CD14-positive monocyte (primary cell): ENCODE results near the gene BCAS4. TPM values are rescaled to one million over a fixed set of nuclear protein-coding genes. Genes with fewer than 3 reads are reported as not detected.
A peak's percentile ranks its signal among the peaks of the same experiment; 100 is the strongest.
"Not testable (repeated sequence)": the region's sequence is repeated elsewhere in the genome, so short reads cannot be mapped to it uniquely, and the experiment has no call there.

ENCODE experiments used
- DNase-seq, 3 donors: peaks; one replicate each; pipeline ENCODE4 v3.0.0-alpha.2; 2011 to 2022
- H2AFZ ChIP-seq: 2 replicates; pipeline ENCODE4 v1.6.0; 2012; ENCODE audit warnings: mild to moderate bottlenecking, low read depth, low read length, inconsistent platforms; ENCODE audit not compliant: insufficient read depth, poor library complexity, severe bottlenecking
- H3K27ac ChIP-seq, 2 donors: 1 replicate in 1 of 2; 2 replicates in 1 of 2; pipeline ENCODE4 v1.5.1; 2012 to 2013; ENCODE audit warnings: low read length in 2 of 2, control low read depth in 1 of 2, inconsistent platforms in 1 of 2, low read depth in 1 of 2, mild to moderate bottlenecking in 1 of 2
- H3K27me3 ChIP-seq, 2 donors: one replicate each; pipeline versions ENCODE4 v1.6.0 to v1.6.1; 2011 to 2013; ENCODE audit warnings: low read length in 2 of 2; ENCODE audit not compliant: control insufficient read depth in 2 of 2, insufficient read depth in 2 of 2
- H3K36me3 ChIP-seq, 2 donors: replicated peaks in 1 of 2; 1 replicate in 1 of 2; 2 replicates in 1 of 2; pipeline versions ENCODE4 v1.5.1 to v1.6.1; 2012 to 2013; ENCODE audit warnings: low read length in 2 of 2, control low read depth in 1 of 2, inconsistent platforms in 1 of 2, mild to moderate bottlenecking in 1 of 2; ENCODE audit not compliant: insufficient read depth in 2 of 2, control insufficient read depth in 1 of 2
- H3K4me1 ChIP-seq, 2 donors: 1 replicate in 1 of 2; 2 replicates in 1 of 2; pipeline versions ENCODE4 v1.5.1 to v1.6.1; 2012 to 2013; ENCODE audit warnings: low read length in 2 of 2, control low read depth in 1 of 2, inconsistent platforms in 1 of 2, mild to moderate bottlenecking in 1 of 2, moderate library complexity in 1 of 2; ENCODE audit not compliant: insufficient read depth in 2 of 2, control insufficient read depth in 1 of 2
- H3K4me2 ChIP-seq: replicated peaks from 2 replicates; pipeline ENCODE3; 2012; ENCODE audit warnings: low read length, moderate library complexity, mild to moderate bottlenecking; ENCODE audit not compliant: poor library complexity, severe bottlenecking; ENCODE audit errors: extremely low read depth
- H3K4me3 ChIP-seq, 3 experiments: fragments of 200-600 bp in 1 of 3; sonication (generic) in 1 of 3; replicated peaks in 1 of 3; 1 replicate in 2 of 3; 2 replicates in 1 of 3; pipeline ENCODE4 v1.5.1; 2011 to 2013; ENCODE audit warnings: low read length in 3 of 3, mild to moderate bottlenecking in 3 of 3, control low read depth in 2 of 3, low read depth in 2 of 3, inconsistent platforms in 1 of 3, moderate library complexity in 1 of 3
- H3K79me2 ChIP-seq: 2 replicates; pipeline ENCODE4 v1.6.0; 2012; ENCODE audit warnings: mild to moderate bottlenecking, control low read depth, inconsistent platforms, low read length, moderate library complexity; ENCODE audit not compliant: insufficient read depth
- H3K9ac ChIP-seq: 2 replicates; pipeline ENCODE4 v1.6.0; 2017; ENCODE audit warnings: low read length, mild to moderate bottlenecking; ENCODE audit not compliant: insufficient read depth, poor library complexity, severe bottlenecking
- H3K9me3 ChIP-seq, 2 donors: replicated peaks in 1 of 2; 1 replicate in 1 of 2; 2 replicates in 1 of 2; pipeline versions ENCODE4 v1.5.1 to v1.6.1; 2012 to 2013; ENCODE audit warnings: low read length in 2 of 2, control low read depth in 1 of 2; ENCODE audit not compliant: control insufficient read depth in 1 of 2, insufficient read depth in 1 of 2
- H4K20me1 ChIP-seq: 2 replicates; pipeline ENCODE4 v1.6.0; 2012; ENCODE audit warnings: mild to moderate bottlenecking, low read length, control low read depth, moderate library complexity; ENCODE audit not compliant: insufficient read depth
- H3K27ac Mint-ChIP-seq, 7 donors: one replicate each; pipeline ENCODE4 v1.8.0; 2020; ENCODE audit warnings: mild to moderate bottlenecking in 7 of 7, mixed read lengths in 7 of 7, moderate library complexity in 6 of 7, inconsistent platforms in 2 of 7
- H3K27me3 Mint-ChIP-seq, 3 donors: one replicate each; pipeline ENCODE4 v1.8.0; 2021 to 2022; ENCODE audit warnings: low read depth in 3 of 3, mild to moderate bottlenecking in 3 of 3, mixed read lengths in 3 of 3, moderate library complexity in 3 of 3, inconsistent platforms in 1 of 3
- H3K36me3 Mint-ChIP-seq, 2 donors: one replicate each; pipeline ENCODE4 v1.8.0; 2020; ENCODE audit warnings: mixed read lengths in 2 of 2, inconsistent platforms in 1 of 2, mild to moderate bottlenecking in 1 of 2
- H3K4me1 Mint-ChIP-seq: one replicate; pipeline ENCODE4 v1.8.0; 2020; ENCODE audit warnings: mild to moderate bottlenecking, mixed read lengths
- H3K4me3 Mint-ChIP-seq, 2 donors: one replicate each; pipeline ENCODE4 v1.8.0; 2020; ENCODE audit warnings: mild to moderate bottlenecking in 2 of 2, mixed read lengths in 2 of 2, moderate library complexity in 1 of 2
- H3K9me3 Mint-ChIP-seq, 7 donors: one replicate each; pipeline ENCODE4 v1.8.0; 2020 to 2022; ENCODE audit warnings: mixed read lengths in 7 of 7, mild to moderate bottlenecking in 6 of 7, moderate library complexity in 6 of 7, inconsistent platforms in 2 of 7
- WGBS: methylation state at CpG from one replicate; pipeline ENCODE4 v1.1.5; 2013; ENCODE audit warnings: missing lambda C conversion rate; ENCODE audit not compliant: insufficient coverage; 5-methylcytosine and 5-hydroxymethylcytosine counted together
- intact Hi-C, 2 donors: fragments of 100-400 bp; cut with micrococcal nuclease; formaldehyde crosslinking; loops; one replicate each; pipeline versions ENCODE4 v1.15.0 to v1.15.1; 2023
- polyA plus RNA-seq, 3 donors: library from polyadenylated mRNA; depleted of rRNA in 1 of 3; unstranded in 2 of 3; stranded (reverse) in 1 of 3; fragments of 300-500 nt in 2 of 3; fragments of >200 nt in 1 of 3; fragmentation: Illumina TruSeq in 2 of 3; gene quantifications; 1 replicate in 2 of 3; 2 replicates in 1 of 3; pipeline ENCODE4 v1.2.3, GENCODE V29; 2012 to 2021
- TF ChIP-seq, protein P1 (sequence below): fragments of 200-600 bp; IDR thresholded peaks from one replicate; pipeline ENCODE4 v1.8.0; 2022; ENCODE audit warnings: antibody characterized with exemption, mild to moderate bottlenecking

The BCAS4 gene
- polyA plus RNA-seq, 3 donors: 0.16 to 1.0 (median 0.69) TPM

DNA sequence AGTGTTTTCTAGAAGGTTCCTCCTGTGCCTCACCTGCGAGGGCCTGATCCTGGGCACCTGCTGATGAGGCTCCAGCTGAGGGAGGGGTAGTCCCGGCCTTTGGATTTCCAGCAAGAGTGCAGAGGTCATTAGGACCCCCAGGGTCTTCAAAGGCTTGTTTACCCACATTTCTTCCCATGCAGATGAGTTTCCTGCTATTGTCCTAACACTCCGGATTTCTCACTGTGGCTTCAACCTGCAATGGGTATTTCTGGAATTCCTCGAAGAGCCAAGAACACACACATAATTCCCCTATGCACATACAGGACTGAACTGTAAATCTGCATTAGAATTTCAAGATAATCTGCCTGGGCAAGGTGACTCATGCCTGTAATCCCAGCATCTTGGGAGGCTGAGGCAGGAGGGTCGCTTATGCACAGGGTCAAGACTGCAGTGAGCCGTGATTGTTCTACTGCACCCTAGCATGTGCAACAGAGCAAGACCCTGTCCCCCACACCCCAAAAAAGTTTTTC is 82.4 kb downstream of the BCAS4 start:
- WGBS: 100% methylated on average over 5 of the region's 6 CpGs
- intact Hi-C loops: no loop called here
- Mint-ChIP-seq H3K36me3 (no peaks in the 10 kb centered on the region), H3K27me3 (peaks cover 0 to 6% (median 4%) of the 10 kb centered on the region in 3 donors), H3K27ac (no peak overlapping the region), H3K4me1 (no peaks in the 10 kb centered on the region), H3K4me3 (no peak overlapping the region), H3K9me3 (no peaks in the 10 kb centered on the region)
- no peak overlapping the region for H3K9ac ChIP-seq
- H3K27ac ChIP-seq: no peak overlapping the region
- H3K27me3 ChIP-seq: no peaks in the 10 kb centered on the region
- H3K9me3 ChIP-seq: no peaks in the 10 kb centered on the region
- no peaks in the 10 kb centered on the region for H3K4me1 ChIP-seq
- no peak overlapping the region for H2AFZ ChIP-seq
- no peak for DNase-seq
- H3K4me2 ChIP-seq: no peak overlapping the region
- H3K36me3 ChIP-seq: no peaks in the 10 kb centered on the region
- no peak overlapping the region for H3K4me3 ChIP-seq
- no peaks in the 10 kb centered on the region for H3K79me2 ChIP-seq
- H4K20me1 ChIP-seq: no peaks in the 10 kb centered on the region
- TF ChIP-seq, protein P1, sequence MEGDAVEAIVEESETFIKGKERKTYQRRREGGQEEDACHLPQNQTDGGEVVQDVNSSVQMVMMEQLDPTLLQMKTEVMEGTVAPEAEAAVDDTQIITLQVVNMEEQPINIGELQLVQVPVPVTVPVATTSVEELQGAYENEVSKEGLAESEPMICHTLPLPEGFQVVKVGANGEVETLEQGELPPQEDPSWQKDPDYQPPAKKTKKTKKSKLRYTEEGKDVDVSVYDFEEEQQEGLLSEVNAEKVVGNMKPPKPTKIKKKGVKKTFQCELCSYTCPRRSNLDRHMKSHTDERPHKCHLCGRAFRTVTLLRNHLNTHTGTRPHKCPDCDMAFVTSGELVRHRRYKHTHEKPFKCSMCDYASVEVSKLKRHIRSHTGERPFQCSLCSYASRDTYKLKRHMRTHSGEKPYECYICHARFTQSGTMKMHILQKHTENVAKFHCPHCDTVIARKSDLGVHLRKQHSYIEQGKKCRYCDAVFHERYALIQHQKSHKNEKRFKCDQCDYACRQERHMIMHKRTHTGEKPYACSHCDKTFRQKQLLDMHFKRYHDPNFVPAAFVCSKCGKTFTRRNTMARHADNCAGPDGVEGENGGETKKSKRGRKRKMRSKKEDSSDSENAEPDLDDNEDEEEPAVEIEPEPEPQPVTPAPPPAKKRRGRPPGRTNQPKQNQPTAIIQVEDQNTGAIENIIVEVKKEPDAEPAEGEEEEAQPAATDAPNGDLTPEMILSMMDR: no peak

DNA sequence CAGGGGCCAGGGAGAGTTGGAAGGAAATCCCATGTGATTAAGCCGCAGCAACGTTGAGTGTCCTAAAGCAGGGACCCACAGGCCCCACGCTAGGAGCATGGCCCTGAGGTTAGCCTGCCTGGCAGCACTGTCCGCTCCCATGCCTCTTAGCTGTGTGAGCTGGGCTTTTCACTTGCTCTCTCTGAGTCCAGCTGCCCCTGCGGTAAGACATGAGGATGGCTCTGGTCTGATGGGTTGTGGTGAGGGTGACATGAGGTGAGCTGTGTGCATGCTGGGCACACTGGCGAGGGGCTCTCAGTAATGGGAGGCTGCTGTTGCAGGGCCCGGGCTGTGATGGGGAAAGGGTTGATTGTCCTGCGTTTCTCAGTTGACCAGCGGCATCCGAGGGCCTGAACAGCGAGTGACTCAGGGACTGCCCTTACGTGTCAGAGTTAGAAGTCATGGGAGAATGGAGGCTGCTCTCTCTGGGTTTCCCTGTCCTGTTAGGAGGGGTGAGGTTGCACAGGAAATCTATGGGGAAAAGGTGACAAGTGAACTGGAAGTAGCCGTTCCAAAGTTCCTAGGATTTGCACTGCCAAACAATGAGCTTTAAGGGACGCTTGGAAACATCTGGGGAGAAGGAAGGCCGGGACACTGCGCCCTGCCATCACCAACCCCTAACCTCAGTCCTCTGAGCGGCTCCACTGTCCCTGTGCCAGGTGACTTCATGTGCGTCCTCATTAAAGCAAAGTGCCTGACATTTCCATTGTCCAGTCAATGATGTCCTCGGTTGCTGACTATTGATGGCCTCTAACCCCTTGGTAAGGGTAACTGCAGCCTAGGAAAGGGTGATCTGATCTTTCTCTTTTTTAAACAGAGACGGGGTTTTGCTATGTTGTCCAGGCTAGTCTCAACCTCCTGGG is 85.0 kb downstream of the BCAS4 start:
- Mint-ChIP-seq H3K4me3 (no peak overlapping the region), H3K27ac (peak overlapping the region in 1 of 7 donors; percentile 47), H3K9me3 (peaks cover 0 to 7% (median 0%) of the 10 kb centered on the region in 7 donors), H3K27me3 (peaks cover 0 to 6% (median 4%) of the 10 kb centered on the region in 3 donors), H3K36me3 (no peaks in the 10 kb centered on the region), H3K4me1 (no peaks in the 10 kb centered on the region)
- Histone ChIP-seq H3K9ac (no peak overlapping the region), H3K4me3 (no peak overlapping the region), H3K27ac (no peak overlapping the region), H4K20me1 (no peaks in the 10 kb centered on the region), H2AFZ (no peak overlapping the region), H3K4me2 (no peak overlapping the region), H3K79me2 (no peaks in the 10 kb centered on the region), H3K27me3 (no peaks in the 10 kb centered on the region), H3K4me1 (no peaks in the 10 kb centered on the region), H3K9me3 (no peaks in the 10 kb centered on the region), H3K36me3 (no peaks in the 10 kb centered on the region)
- TF ChIP-seq, protein P1: no peak
- 97% methylated on average over 15 of the region's 20 CpGs for WGBS
- intact Hi-C loops: no loop called here
- no peak for DNase-seq

DNA sequence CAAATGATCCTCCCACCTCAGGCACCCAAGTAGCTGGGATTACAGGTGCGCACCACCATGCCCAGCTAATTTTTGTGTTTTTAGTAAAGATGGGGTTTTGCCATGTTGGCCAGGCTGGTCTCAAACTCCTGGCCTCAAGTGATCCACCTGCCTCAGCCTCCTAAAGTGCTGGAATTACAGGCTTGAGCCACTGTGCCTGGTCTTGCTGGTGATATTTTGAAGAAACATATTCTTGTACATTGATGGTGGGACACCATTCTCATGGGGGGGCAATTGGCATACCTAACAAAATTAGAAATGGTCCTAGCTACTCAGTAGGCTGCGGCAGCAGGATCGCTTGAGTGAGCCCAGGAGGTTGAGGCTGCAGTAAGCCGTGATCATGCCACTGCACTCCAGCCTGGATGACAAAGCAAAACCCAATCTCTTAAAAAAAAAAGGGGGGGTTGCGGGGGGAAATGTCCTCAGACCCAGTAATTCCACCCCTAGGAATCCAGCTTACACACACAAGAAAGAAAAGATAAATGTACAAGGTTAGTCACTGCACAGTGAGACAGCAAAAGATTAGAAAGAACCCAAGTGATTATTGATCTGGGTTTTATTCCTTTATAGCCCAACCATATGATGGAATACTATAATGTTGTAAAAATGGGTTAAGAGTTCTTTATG is 87.0 kb downstream of the BCAS4 start:
- H3K9me3 Mint-ChIP-seq, H4K20me1 ChIP-seq, intact Hi-C loops, H3K36me3 ChIP-seq, H3K9me3 ChIP-seq, H3K4me2 ChIP-seq, H3K9ac ChIP-seq, H3K4me3 Mint-ChIP-seq, H3K27ac ChIP-seq, H3K79me2 ChIP-seq, H3K4me3 ChIP-seq, H3K4me1 ChIP-seq, H3K27me3 Mint-ChIP-seq, H2AFZ ChIP-seq, H3K27ac Mint-ChIP-seq, H3K36me3 Mint-ChIP-seq, DNase-seq, H3K27me3 ChIP-seq, H3K4me1 Mint-ChIP-seq: not testable (repeated sequence)
- no CpG with 5 or more reads among the region's 5 CpGs for WGBS
